ENCODE data around the gene MRPS27. TPM values are rescaled to one million over a fixed set of nuclear protein-coding genes. Genes with fewer than 3 reads are reported as not detected.
"Not testable (repeated sequence)": the region's sequence is repeated elsewhere in the genome, so short reads cannot be mapped to it uniquely, and the experiment has no call there.

Gene MRPS27
- total RNA-seq, 1 donor from 2014 or later = 45.4 TPM

DNA sequence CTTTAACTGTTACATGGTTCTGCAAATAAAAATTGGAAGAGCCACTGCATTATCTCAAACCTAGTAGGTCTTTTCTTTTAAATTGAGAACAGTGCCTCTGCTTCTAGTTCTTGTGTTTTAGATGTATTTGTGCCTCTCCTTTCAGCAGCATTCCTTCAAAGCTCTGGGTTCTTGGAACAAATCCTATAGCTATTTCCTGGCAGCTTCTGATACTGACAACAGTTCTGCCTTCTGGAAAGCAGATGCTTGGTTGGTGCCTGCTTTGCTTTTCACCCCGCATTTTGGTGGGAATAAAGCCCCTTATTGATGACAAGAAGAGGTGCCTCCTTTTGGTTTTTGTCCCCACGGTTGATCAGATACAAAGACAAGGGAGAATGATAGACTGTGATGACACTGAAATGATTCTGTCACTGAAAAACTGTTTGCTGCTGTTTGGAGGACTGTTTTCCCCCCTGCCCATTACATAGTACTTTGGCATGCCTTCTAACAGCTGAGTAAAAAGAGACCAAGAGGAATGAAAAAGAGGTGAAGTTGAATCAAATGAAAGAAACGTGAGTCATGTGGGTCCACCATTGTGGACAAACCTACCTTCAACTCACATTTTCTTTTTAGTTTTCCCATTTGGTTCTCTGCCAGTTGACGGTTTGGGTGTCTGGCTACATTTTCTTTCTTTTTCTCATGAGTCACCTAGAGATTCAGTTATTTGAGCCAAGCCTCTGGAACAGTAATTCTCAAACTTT is 5.7 kb upstream of the MRPS27 start:
- peak in 1 of 2 donors; percentile 10 for DNase-seq (ENCODE audit: low read depth in 2 of 2)

DNA sequence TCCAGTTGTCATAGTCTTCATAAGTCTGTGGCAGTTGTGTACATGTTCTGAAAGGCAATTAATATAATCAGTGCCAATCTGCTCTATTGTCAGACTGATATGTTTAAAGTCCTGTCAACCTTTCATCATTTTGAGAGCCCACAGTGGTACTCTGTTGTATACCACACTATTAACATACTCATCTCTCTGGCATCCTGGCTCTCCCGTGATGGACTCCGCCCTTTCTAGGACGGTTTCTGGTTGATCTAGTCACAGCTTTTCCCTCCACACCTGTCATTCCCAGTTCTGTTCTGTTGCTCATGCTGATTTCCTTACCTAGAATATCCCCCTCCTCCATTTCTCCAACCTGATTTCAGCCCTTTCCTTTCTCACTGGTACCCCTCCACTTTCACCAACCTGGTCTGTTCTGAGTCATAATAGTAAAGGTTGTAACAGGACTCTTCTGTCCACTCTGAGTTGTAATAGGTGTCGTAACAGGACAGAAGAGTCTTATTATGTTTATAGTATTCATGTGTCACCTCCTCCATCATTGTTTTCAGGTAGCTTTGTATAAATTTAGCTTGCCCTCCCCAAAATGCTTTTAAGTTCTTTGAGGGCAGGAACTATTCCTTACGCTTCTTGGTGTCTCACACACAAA is 4.3 kb upstream of the MRPS27 start:
- no peak for DNase-seq (ENCODE audit: low read depth in 2 of 2)

DNA sequence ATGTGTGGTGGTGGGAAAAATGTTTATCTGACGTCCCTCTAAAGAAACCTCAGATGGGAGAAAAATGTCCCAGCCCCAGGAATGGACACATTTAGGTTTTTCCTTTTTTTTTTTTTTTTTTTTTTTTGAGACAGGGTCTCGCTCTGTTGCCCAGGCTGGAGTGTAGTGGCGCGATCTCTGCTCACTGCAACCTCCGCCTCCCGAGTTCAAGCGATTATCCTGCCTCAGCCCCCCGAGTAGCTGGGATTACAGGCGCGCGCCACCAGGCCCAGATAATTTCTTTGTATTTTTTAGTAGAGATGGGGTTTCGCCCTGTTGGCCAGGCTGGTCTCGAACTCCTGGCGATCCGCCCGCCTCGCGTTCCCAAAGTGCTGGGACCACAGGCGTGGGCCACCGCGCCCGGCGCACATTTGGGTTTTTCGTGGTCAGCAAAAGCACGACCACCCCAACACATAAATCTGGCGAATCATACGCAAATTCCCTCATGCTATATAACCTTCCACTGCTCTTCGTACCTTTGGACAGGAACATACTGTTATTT is 535 bp downstream of the MRPS27 start:
- DNase-seq (ENCODE audit: low read depth in 2 of 2) = not testable (repeated sequence)

DNA sequence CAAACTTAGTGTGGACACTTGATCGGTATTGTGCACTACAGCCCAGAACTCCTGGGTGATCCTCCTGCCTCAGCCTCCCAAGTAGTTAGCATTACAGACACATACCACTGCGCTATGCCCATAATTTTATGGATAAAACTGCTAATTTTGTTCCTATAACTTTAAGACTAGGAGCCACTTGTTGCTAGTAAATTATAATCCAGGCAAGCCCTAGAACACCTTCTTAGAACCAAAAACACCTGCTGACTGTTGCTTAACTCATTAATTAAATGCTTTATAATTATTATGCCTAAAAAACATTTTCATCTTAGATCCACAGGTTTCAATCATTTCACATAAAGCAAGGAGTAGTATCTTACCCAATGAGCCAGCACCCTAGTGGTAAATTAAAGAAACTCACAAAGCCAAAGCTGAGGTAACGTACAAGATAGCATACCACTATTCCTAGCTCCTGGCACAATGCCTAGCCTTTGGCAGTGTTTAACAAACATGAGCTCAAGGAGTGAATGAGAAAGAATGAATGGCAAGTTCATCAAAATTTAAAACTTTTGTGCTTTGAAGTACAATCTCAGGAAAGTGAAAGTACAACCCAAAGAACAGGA is 5.4 kb downstream of the MRPS27 start:
- DNase-seq (ENCODE audit: low read depth in 2 of 2) = peak; percentile 37 to 80

DNA sequence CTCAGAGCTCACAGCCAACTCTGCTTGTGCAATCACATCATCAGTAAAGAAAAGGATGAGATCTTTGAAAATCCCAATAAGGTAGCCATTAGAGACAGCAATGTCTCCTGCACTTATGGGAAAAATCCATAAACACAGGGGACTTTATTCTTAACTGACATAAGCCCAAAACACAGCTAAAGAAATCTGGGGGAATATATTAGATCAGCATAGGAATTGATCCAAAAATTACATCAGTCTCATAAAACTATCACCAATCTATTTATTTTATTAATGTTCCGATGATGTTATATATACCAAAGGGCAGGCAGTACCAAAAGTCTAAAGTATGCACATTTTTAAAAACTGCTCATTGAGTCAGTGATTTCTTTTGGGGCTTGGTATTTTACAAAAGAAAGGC is 6.9 kb downstream of the MRPS27 start:
- DNase-seq (ENCODE audit: low read depth in 2 of 2) = no peak

DNA sequence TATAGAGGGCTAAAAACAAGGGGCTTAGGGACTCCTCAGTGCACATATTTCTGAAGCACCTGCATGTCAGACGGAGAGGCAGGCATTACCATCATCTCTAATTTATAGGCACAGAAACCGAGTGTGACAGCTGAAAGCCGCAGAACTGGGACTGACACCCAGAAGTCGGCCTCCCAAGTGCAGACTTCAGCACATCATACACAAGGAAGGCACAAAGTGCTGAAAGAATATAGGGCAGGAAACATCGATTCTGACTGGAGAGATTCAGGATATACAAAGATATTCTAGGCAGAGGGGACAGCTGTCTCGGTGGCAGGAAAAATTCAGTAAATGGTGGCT is 11.2 kb downstream of the MRPS27 start:
- no peak for DNase-seq (ENCODE audit: low read depth in 2 of 2)

DNA sequence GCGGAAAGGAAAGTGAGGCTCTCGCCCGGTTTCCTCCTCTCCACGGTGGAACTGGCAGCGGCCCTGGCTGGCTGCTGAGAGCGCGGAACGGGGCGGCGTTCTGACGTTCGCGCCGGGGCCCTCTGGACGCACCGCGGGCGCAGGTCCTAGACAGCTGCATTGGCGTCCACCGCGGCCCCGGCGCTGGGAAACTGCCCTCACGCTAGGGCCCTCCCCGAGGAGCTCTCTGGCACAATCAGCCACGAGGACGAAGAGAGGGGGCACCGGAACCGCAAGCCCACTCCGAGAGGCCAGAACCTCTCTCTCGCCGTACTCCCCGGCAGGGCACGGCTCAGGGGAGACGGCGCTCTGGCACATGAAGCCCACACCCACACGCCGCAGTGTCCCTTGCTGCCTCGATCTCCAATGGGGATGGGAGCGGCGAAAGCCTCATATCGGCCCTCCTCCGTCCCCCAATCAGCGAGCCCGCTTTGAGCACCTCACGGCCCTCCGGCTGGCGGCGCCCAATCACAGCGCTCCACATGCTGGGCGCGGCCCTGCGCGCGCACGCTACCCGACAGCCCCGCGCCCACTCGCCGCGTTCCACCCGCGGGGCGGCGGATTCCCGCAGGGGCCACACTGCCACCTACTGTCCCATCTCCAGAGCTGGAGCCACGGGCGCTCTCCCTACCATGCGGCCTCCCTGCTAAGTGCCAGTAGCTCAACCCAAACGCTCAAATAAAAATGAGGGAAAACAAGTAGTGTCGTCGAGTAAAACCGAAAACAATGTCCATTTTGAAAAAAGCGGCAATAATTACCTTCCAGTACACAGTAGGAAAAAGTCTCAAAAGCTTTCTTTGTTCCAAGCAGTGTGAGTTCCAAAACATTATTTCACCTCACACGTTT is 11.8 kb downstream of the MRPS27 start:
- peak; percentile 99 for DNase-seq (ENCODE audit: low read depth in 2 of 2)

DNA sequence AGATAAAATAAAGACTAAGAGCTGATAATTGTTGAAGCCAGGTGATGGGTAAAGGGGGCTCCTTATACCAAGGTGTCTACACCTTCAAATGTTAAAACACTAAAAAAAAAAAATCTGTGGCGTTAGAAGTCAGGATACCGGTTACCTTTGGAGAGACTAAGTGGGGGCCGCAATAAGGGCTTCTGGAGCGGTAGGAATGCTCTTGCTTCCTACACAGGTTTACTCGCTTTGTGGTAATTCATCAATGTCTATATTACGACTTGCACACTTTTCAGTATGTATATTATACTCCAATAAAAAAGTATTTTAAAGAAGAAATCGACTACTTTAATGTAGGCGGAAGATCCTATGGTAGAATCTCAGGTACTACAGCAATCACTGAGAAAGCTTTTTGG is 12.5 kb downstream of the MRPS27 start:
- no peak for DNase-seq (ENCODE audit: low read depth in 2 of 2)

DNA sequence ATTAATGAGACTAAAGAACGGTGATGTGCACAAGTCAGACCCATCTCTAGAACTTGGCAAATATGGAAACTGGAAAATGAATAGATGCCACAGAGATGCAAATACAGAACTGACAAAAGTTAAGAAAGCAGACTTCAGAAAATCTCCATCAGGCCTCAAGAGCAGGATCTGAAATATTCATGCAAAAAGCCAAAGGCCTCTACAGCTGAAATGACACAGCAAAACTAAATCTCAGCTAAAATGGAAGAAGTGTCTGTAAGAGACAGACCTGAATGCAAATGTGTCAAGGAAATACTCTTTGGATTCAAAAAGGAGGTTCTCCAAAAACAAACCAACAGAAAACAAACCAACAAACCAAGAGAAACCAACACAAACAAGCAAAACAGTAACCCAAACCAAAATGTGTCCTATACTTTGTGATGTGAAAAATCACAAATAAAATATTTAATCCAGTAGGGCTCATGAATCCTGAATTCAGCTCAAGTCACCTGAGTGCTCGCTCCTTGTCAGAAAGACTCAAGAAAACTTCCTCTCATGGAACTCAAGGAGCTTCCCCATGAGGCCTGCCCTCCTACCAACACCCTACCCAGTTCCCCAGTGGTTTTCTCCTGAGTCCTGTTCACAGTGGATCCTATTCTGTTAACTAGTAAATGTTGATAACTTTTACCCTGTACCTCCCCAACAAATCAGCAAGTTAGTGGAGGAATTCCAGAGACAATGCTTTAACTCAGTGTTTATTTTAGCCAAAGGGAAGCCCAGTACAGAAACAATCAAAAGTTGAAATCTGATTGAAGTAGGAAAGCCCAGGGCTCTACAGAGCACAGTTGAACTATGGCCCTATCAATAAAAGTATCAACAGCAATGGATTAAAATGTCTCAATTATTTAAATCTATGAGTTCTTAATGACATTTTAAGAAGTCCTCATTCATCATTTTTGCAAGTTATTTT is 14.6 kb downstream of the MRPS27 start:
- no peak for DNase-seq (ENCODE audit: low read depth in 2 of 2)

DNA sequence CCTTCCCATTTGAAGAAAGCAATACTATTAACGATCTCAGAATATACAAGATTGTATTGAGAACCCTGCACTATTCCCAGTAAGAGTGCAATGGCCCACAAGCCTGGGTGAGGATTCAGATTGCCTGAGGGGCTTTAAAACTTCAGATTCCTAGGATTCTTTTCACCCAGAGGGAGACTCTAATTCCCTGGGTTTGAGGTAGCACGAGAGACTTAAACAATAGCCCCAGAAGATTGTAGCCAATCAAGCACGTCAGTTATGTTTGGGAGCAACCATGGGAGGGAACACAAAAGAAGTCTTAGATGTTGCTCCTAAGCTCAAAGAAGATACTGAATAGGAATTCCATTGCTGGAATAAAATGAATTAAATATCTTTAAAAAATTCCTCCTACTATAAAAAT is 17.9 kb downstream of the MRPS27 start:
- no peak for DNase-seq (ENCODE audit: low read depth in 2 of 2)

DNA sequence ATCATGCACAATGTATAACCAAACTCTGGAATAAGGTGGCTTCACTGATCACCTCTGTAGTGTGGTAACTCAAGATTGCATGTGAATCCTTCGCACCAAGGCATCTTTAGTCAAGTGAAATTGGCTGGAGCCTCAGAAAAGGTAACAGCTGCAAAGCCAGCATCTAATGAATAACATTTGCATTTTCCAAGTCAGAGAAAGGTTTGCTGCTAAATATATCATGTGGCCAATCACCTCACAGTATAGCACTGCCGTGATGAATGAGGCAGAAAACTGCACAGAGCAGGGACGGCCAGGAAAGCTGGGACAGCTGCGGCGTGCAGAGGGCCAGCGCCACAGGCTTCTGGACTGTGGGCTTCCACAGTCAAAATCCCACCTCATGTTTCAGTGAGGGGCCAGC is 18.5 kb downstream of the MRPS27 start:
- DNase-seq (ENCODE audit: low read depth in 2 of 2) = no peak

DNA sequence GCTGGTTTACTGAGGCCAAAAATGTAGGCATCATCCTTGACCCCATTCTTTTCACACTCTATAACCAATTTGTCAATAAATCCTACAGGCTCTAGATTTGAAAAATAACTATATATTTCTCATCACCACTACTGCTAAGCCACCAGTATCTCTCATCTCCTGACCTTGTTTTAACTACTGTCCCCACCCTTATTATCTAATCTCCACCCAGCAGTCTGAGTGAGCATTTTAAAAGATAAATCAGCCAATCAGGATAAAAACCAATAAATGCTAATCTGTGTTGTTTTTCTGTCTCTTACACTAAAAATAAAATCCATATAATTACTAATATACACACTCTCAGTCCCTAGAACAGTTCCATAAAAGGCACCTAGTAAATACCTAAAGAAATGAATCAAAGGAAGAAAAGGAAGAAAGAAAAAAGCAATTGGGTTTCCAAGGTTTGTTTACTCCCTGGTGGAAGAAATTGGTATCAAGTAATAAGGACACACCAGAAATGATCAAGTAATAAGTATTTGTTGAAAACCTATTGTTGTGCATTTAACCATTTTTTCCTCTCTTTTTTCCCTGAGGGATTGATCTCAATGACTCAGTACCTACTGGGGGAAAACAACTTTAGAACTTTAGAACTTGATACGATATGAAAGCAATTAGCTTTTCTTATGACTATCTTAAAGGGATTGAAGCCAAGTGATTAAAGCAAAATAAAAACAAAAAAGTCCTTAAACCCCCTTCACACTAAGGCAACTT is 19.3 kb downstream of the MRPS27 start:
- DNase-seq (ENCODE audit: low read depth in 2 of 2) = no peak

DNA sequence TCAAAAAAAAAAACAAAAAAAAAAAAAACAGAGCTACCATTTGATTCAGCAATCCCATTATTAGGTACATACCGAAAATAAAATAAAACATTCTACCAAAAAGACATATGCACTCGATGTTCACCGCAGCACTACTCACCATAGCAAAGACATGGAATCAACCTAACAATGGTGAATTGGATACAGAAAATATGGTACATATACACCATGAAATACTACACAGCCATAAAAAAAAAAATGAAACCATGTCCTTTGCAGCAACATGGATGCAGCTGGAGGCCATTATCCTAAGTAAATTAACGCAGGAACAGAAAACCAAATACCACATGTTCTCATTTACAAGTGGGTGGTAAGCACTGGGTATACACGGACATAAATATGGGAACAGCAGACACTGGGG is 21.3 kb downstream of the MRPS27 start:
- DNase-seq (ENCODE audit: low read depth in 2 of 2) = no peak

DNA sequence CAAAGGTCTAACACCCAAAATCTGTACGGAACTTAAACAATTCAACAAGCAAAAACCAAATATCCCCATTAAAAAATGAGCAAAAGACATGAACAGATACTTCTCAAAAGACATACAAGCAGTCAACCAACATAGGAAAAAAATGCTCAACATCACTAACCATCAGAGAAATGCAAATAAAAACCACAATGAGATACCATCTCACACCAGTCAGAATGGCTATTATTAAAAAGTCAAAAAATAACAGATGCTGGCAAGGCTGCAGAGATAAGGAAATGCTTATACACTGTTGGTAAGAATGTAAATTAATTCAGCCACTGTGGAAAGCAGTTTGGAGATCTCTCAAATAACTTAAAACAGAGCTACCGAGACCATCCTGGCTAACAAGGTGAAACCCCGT is 21.9 kb downstream of the MRPS27 start:
- not testable (repeated sequence) for DNase-seq (ENCODE audit: low read depth in 2 of 2)

DNA sequence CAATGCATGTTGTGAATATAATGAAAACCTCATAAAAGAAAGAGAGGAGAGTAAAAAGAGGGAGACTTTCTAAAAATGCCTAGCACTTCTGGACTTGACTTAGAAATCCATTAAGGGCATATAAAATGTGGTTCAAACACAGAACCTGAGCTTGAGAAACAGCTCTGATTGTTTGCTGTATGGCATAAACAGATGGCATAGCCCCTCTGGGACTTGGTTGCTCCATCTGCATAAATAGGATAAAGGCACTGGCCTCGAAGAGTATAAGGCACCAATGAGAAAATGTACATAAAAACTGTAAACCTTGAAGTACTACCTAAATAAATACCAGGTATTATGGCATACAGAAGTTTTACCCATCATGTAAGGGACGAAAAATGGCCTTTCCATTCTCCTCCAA is 23.8 kb downstream of the MRPS27 start:
- no peak for DNase-seq (ENCODE audit: low read depth in 2 of 2)

DNA sequence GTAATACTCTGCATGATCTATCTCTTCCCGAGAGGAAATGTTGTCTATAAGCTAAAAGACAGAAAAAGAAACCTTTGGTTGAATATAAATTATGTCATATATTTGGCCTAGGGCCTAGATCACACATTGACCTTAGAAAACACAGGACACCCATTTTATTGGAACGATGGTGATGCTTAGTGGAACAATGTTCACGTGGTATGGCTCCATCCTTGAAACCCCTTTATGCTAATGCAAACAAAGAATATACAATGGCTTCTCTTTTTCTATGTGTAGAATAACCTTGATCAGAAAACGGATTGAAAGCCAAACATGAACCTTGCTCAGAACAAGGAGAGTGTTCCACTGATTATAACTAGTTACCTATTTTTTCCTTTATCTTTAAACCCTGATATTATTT is 24.5 kb downstream of the MRPS27 start:
- no peak for DNase-seq (ENCODE audit: low read depth in 2 of 2)

DNA sequence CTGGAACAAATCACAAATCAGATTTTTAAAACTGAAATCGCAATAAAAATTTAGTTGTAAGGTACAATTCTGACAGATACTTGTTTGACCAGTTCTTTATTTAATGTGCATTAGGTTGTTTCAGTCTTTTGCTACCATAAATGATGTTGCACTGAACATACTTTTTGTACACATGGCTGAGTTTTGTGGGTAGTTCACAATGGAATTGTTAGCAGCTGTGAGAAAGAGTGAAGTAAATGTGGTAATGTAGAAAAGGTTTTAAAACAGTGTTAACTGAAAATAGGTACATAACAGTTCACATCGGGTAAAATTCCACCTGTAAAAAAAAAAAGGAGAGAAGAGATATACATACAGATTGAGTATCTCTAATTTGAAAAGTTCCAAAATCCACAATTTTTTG is 25.6 kb downstream of the MRPS27 start:
- DNase-seq (ENCODE audit: low read depth in 2 of 2) = no peak

DNA sequence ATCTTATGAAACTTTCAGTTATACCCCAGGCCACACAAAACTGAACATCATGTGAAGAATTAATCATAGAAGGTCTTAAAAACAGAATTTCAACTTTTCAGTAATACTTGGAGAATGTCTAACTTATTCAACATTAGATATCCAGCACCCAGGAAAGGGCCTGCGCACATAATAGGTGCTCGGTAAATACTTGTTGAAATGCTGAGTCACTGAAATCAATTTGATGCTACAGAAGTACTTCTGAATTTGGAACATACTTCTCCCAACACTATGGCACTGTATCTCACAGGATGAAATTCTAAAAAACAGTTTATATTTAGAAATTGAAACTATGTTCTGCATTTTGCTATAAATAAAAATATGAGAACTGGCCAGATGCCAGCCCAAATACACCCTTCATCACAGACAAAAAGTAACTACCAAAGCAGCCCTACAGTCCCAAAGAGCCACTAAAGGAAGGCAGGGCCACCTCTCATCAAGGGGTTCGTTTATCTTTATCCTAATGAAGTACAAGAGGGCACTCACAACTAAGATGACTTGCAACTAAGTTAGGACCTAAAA is 26.5 kb downstream of the MRPS27 start:
- peak in 1 of 2 donors; percentile 43 for DNase-seq (ENCODE audit: low read depth in 2 of 2)

DNA sequence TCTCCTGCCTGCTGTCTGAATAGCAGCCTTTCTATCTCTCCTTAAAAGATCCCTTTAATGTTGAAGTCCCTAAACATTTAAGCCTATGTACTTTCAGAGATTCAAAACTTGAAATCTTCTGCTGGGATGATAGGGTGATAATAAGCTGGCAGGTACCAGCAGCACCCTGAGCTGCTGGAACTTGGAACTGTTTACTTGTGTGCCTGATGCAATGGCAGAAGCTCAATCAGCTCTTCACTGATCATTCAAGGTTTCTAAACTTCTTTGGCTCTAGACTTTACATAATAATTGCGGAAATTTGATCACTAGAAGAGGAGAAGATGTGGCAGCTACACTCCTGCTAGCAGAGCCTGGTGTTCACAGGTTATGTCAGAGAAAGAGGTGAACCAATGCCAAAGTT is 27.6 kb downstream of the MRPS27 start:
- DNase-seq (ENCODE audit: low read depth in 2 of 2) = no peak

DNA sequence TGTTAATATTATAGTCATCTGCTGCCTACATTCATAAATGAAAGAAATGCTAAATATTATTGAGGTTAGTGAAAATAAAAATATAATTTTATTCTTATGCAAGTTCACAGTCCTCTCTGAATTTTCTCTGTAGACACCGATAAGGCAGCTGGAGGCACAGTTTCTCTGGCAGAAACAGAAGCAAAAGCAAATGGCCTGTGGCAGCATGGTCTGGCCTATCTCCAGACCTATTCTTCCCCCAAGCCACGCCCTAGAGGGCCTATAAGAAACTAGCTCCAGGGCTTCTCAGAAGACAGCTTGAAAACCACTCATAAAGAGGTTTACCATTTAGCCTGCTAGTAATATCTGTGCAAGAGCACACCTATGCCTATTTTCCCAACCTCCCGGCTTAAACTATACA is 28.4 kb downstream of the MRPS27 start:
- DNase-seq (ENCODE audit: low read depth in 2 of 2) = no peak
